ENCODE data around the gene GSX2. TPM values are rescaled to one million over a fixed set of nuclear protein-coding genes. Genes with fewer than 3 reads are reported as not detected.

The GSX2 gene
- total RNA-seq, 2 experiments from 2014 or later: not detected

- intact Hi-C loops (cut with DNase I, micrococcal nuclease): no loop called here
- peaks cover 0 to 32% of the 10 kb centered on the region in 2 experiments for H3K9me3 ChIP-seq (ENCODE audit: control insufficient read depth in 1 of 2, insufficient read depth in 1 of 2, low read length in 2 of 2)
- H3K36me3 Mint-ChIP-seq (ENCODE audit: low read depth): no peaks in the 10 kb centered on the region
- no peak overlapping the region for H3K27ac Mint-ChIP-seq
- ATAC-seq (ENCODE audit: poor library complexity) (no peak), DNase-seq (no peak)
- no peak for TF ChIP-seq CTCF (IDR thresholded peaks at IDR 0.05)
- peaks cover 95% of the 10 kb centered on the region for H3K27me3 Mint-ChIP-seq
- CTCF ChIA-PET: no interaction called here
- no peaks in the 10 kb centered on the region for H3K36me3 ChIP-seq (ENCODE audit: insufficient read depth, low read length)
- H3K4me3 Mint-ChIP-seq: no peak overlapping the region
- H3K4me1 ChIP-seq (ENCODE audit: insufficient read depth, low read length): peaks cover 42% of the 10 kb centered on the region
- no peak overlapping the region for H3K4me3 ChIP-seq (ENCODE audit: low read length)
- H3K9me3 Mint-ChIP-seq: no peaks in the 10 kb centered on the region
- POLR2A ChIA-PET: no interaction called here
- peaks cover 60% of the 10 kb centered on the region for H3K4me1 Mint-ChIP-seq (ENCODE audit: low read depth)
- H3K27me3 ChIP-seq (ENCODE audit: control insufficient read depth in 1 of 2, insufficient read depth in 2 of 2, low read length in 2 of 2): peaks cover 78 to 96% of the 10 kb centered on the region in 2 experiments
- no peak overlapping the region for H3K27ac ChIP-seq (ENCODE audit: low read depth in 1 of 2, low read length in 2 of 2)
Observed at GRCh38 chr4:54102531-54103106, 2.7 kb downstream of the GSX2 start.

DNA sequence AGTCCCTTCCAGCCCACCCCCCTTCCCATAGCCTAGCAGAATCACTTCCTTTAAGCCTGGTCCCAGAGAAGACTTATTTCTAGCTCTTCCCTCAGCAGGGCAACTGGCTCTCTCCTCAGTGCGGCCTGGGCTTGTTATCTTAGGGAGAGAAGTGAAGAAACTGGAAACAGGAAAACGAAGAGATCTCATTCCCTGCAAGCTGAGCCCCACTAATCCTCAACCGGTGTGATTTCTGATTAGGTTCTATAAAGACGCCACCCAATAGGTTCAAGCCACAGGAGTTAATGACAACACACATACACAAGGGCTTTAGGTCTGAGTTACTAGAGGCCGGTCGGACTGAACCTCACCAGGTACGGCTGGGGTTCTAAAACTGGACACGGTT lies 3.2 kb downstream of the GSX2 start:
- Mint-ChIP-seq H3K27ac (no peak overlapping the region), H3K9me3 (no peaks in the 10 kb centered on the region), H3K36me3 (ENCODE audit: low read depth) (no peaks in the 10 kb centered on the region), H3K4me1 (ENCODE audit: low read depth) (peaks cover 59% of the 10 kb centered on the region), H3K27me3 (peaks cover 94% of the 10 kb centered on the region), H3K4me3 (no peak overlapping the region)
- ChIA-PET CTCF (no interaction called here), POLR2A (no interaction called here)
- DNase-seq (no peak), ATAC-seq (ENCODE audit: poor library complexity) (no peak)
- H3K27ac ChIP-seq (ENCODE audit: low read depth in 1 of 2, low read length in 2 of 2): no peak overlapping the region
- peaks cover 0 to 32% of the 10 kb centered on the region in 2 experiments for H3K9me3 ChIP-seq (ENCODE audit: control insufficient read depth in 1 of 2, insufficient read depth in 1 of 2, low read length in 2 of 2)
- intact Hi-C loops (cut with DNase I, micrococcal nuclease): no loop called here
- H3K36me3 ChIP-seq (ENCODE audit: insufficient read depth, low read length): no peaks in the 10 kb centered on the region
- TF ChIP-seq CTCF (IDR thresholded peaks at IDR 0.05): no peak
- no peak overlapping the region for H3K4me3 ChIP-seq (ENCODE audit: low read length)
- peaks cover 45% of the 10 kb centered on the region for H3K4me1 ChIP-seq (ENCODE audit: insufficient read depth, low read length)
- peaks cover 78 to 96% of the 10 kb centered on the region in 2 experiments for H3K27me3 ChIP-seq (ENCODE audit: control insufficient read depth in 1 of 2, insufficient read depth in 2 of 2, low read length in 2 of 2)

GRCh38 chr4:54104907-54105306 lies 4.9 kb downstream of the GSX2 start:
- intact Hi-C loops (cut with DNase I, micrococcal nuclease): no loop called here
- peaks cover 78 to 95% of the 10 kb centered on the region in 2 experiments for H3K27me3 ChIP-seq (ENCODE audit: control insufficient read depth in 1 of 2, insufficient read depth in 2 of 2, low read length in 2 of 2)
- no peak overlapping the region for H3K27ac Mint-ChIP-seq
- H3K27ac ChIP-seq (ENCODE audit: low read depth in 1 of 2, low read length in 2 of 2): no peak overlapping the region
- H3K4me3 ChIP-seq (ENCODE audit: low read length): no peak overlapping the region
- H3K27me3 Mint-ChIP-seq: peaks cover 94% of the 10 kb centered on the region
- DNase-seq (no peak), ATAC-seq (ENCODE audit: poor library complexity) (no peak)
- H3K4me1 ChIP-seq (ENCODE audit: insufficient read depth, low read length): peaks cover 49% of the 10 kb centered on the region
- ChIA-PET POLR2A (no interaction called here), CTCF (no interaction called here)
- no peaks in the 10 kb centered on the region for H3K36me3 ChIP-seq (ENCODE audit: insufficient read depth, low read length)
- peaks cover 57% of the 10 kb centered on the region for H3K4me1 Mint-ChIP-seq (ENCODE audit: low read depth)
- no peaks in the 10 kb centered on the region for H3K9me3 Mint-ChIP-seq
- no peaks in the 10 kb centered on the region for H3K36me3 Mint-ChIP-seq (ENCODE audit: low read depth)
- TF ChIP-seq CTCF (IDR thresholded peaks at IDR 0.05): no peak
- H3K9me3 ChIP-seq (ENCODE audit: control insufficient read depth in 1 of 2, insufficient read depth in 1 of 2, low read length in 2 of 2): peaks cover 0 to 36% of the 10 kb centered on the region in 2 experiments
- no peak overlapping the region for H3K4me3 Mint-ChIP-seq
